GM18520 (cell line): ENCODE measurements around the gene PDZD8.
"Not testable (repeated sequence)": the region's sequence is repeated elsewhere in the genome, so short reads cannot be mapped to it uniquely, and the experiment has no call there.

Experiments used
- ATAC-seq: cut with Tn5 transposase; IDR thresholded peaks from one replicate; pipeline ENCODE4 v1.9.1; 2021; ENCODE audit not compliant: unreplicated experiment

PDZD8 gene

GRCh38 chr10:117230107-117230506 is 145.1 kb downstream of the PDZD8 start:
- ATAC-seq: not testable (repeated sequence)

- ATAC-seq: no peak
Observed at GRCh38 chr10:117228210-117228609, 147.0 kb downstream of the PDZD8 start.
